ENCODE results near the gene ELFN2. TPM values are rescaled to one million over a fixed set of nuclear protein-coding genes. Genes with fewer than 3 reads are reported as not detected.
A peak's percentile ranks its signal among the peaks of the same experiment; 100 is the strongest.

ELFN2 gene
- total RNA-seq, 1 experiment from 2014 or later, result 10.0 TPM

DNA sequence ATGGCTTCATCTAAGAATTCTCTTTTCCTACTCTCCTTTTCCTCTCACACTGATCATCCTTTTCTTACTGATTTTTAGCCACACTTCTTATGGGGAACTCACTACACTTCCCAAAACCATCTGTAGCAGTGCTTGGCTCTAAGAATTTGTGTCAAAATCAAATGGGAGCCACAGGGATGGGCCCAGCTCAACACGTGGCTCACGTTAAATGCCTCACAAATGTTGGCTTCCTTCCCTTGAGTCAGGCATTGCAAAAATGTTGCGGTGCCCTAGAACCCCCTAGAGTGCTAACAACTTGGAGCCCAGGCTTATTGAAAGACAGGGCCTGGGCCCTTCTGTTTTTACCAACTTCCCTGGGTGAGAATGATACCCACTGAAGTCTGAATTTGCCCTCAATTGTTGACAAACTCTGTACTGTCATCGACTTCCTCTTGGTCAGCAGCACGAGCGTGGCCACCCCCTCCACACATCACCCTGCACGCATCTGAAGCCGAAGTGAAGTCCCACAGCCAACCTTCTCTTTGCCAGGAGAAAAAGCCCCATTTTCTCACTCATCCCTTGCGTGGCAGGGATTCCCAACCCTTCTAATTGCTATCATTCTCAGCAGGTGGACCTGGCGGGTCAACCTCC, 69.7 kb downstream of the ELFN2 start:
- TF ChIP-seq, protein P1, sequence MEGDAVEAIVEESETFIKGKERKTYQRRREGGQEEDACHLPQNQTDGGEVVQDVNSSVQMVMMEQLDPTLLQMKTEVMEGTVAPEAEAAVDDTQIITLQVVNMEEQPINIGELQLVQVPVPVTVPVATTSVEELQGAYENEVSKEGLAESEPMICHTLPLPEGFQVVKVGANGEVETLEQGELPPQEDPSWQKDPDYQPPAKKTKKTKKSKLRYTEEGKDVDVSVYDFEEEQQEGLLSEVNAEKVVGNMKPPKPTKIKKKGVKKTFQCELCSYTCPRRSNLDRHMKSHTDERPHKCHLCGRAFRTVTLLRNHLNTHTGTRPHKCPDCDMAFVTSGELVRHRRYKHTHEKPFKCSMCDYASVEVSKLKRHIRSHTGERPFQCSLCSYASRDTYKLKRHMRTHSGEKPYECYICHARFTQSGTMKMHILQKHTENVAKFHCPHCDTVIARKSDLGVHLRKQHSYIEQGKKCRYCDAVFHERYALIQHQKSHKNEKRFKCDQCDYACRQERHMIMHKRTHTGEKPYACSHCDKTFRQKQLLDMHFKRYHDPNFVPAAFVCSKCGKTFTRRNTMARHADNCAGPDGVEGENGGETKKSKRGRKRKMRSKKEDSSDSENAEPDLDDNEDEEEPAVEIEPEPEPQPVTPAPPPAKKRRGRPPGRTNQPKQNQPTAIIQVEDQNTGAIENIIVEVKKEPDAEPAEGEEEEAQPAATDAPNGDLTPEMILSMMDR (conservative IDR thresholded peaks at IDR 0.05; ENCODE audit: low read depth, low read length), result no peak
- ATAC-seq (no peak), DNase-seq (no peak)
- CTCF ChIA-PET, result no interaction called here
- H3K9me3 ChIP-seq (ENCODE audit: low read length), result no peaks in the 10 kb centered on the region
- H3K4me3 ChIP-seq (ENCODE audit: low read length), result no peak overlapping the region
- H3K27me3 ChIP-seq (ENCODE audit: low read length), result no peaks in the 10 kb centered on the region
- no peak overlapping the region for H3K9ac ChIP-seq (ENCODE audit: low read length)
- POLR2A ChIA-PET (ENCODE audit: unreplicated experiment), result no interaction called here
- H3F3A ChIP-seq (ENCODE audit: low read length, unreplicated experiment), result no peaks in the 10 kb centered on the region
- no peaks in the 10 kb centered on the region for H3K36me3 ChIP-seq (ENCODE audit: low read depth, low read length)
- no peak overlapping the region for H3K27ac ChIP-seq (ENCODE audit: low read length)
- BruUV-seq (replicated peaks), result no TSS peak
- no peaks in the 10 kb centered on the region for H3K9me2 ChIP-seq (replicated peaks; ENCODE audit: low read length)
- no peaks in the 10 kb centered on the region for H4K20me1 ChIP-seq (ENCODE audit: low read length)
- H3K4me1 ChIP-seq (ENCODE audit: insufficient read depth, low read length), result no peaks in the 10 kb centered on the region
- no peaks in the 10 kb centered on the region for H3K79me2 ChIP-seq (ENCODE audit: low read length)
- intact Hi-C loops (cut with micrococcal nuclease), result no loop called here
- no peak overlapping the region for H2AFZ ChIP-seq (ENCODE audit: low read length)
- no peak overlapping the region for H3K4me2 ChIP-seq (ENCODE audit: low read length)

DNA sequence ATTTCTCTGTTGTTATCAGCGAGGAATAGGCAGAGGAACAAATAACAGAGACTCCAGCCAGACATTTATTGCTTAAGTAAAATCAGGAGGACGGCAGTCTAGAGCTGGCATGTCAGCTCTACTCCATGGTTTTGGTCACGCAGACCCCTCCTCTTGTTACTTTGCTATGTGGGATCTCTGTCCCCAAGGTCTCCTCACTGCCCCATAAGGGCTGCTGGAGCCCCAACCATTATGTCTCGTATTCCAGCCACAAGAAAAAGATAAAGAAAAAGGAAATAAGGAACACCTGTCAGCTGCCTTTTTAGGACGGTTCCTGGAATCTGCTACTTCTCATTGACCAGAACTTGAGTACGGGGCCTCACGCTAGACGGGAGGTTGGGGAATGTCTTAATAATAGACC, 70.4 kb downstream of the ELFN2 start:
- Histone ChIP-seq H3K9ac (ENCODE audit: low read length) (no peak overlapping the region), H3K4me1 (ENCODE audit: insufficient read depth, low read length) (no peaks in the 10 kb centered on the region), H3F3A (ENCODE audit: low read length, unreplicated experiment) (no peaks in the 10 kb centered on the region), H3K36me3 (ENCODE audit: low read depth, low read length) (no peaks in the 10 kb centered on the region), H3K79me2 (ENCODE audit: low read length) (no peaks in the 10 kb centered on the region), H4K20me1 (ENCODE audit: low read length) (no peaks in the 10 kb centered on the region), H3K27me3 (ENCODE audit: low read length) (no peaks in the 10 kb centered on the region), H2AFZ (ENCODE audit: low read length) (no peak overlapping the region), H3K4me3 (ENCODE audit: low read length) (no peak overlapping the region), H3K9me3 (ENCODE audit: low read length) (no peaks in the 10 kb centered on the region), H3K27ac (ENCODE audit: low read length) (no peak overlapping the region), H3K4me2 (ENCODE audit: low read length) (no peak overlapping the region), H3K9me2 (replicated peaks; ENCODE audit: low read length) (no peaks in the 10 kb centered on the region)
- ATAC-seq, result no peak
- POLR2A ChIA-PET (ENCODE audit: unreplicated experiment), result no interaction called here
- TF ChIP-seq EZH2 (IDR thresholded peaks at IDR 0.05; ENCODE audit: low read length, unreplicated experiment) (no peak), EZH2phosphoT487 (IDR thresholded peaks at IDR 0.05; ENCODE audit: borderline replicate concordance, low read length) (no peak)
- TF ChIP-seq, protein P1 (conservative IDR thresholded peaks at IDR 0.05; ENCODE audit: low read depth, low read length), result no peak
- no TSS peak for BruUV-seq (replicated peaks)
- intact Hi-C loops (cut with micrococcal nuclease), result no loop called here
- peak; percentile 0 for DNase-seq
- CTCF ChIA-PET, result no interaction called here

DNA sequence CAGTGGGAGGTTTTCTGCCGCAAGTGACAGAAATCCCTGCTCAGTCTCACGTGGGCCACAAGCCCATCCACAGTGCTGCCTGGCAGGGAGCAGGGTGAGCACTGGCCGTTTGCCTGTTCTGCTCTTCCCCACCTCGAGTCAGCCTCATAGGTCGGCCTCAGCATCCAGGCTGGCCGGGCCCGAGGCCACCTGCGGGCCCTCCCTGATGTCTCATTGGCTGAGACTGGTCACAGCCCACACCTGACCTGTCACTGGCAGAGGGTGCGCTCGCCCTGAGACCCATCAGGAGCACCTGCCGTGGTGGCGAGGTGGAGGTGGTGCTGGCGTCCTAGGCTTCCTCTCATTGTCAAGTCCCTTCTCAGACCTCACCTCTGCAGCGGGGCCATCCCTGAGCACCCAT, 72.1 kb downstream of the ELFN2 start:
- intact Hi-C loops (cut with micrococcal nuclease), result no loop called here
- Histone ChIP-seq H3K36me3 (ENCODE audit: low read depth, low read length) (no peaks in the 10 kb centered on the region), H3K4me3 (ENCODE audit: low read length) (no peak overlapping the region), H3K9me2 (replicated peaks; ENCODE audit: low read length) (no peaks in the 10 kb centered on the region), H3K79me2 (ENCODE audit: low read length) (no peaks in the 10 kb centered on the region), H3K9me3 (ENCODE audit: low read length) (no peaks in the 10 kb centered on the region), H3K4me1 (ENCODE audit: insufficient read depth, low read length) (no peaks in the 10 kb centered on the region), H3K27ac (ENCODE audit: low read length) (no peak overlapping the region), H3K4me2 (ENCODE audit: low read length) (no peak overlapping the region), H3K27me3 (ENCODE audit: low read length) (no peaks in the 10 kb centered on the region), H3K9ac (ENCODE audit: low read length) (no peak overlapping the region), H3F3A (ENCODE audit: low read length, unreplicated experiment) (no peaks in the 10 kb centered on the region), H4K20me1 (ENCODE audit: low read length) (no peaks in the 10 kb centered on the region), H2AFZ (ENCODE audit: low read length) (no peak overlapping the region)
- ChIA-PET POLR2A (ENCODE audit: unreplicated experiment) (no interaction called here), CTCF (no interaction called here)
- no TSS peak for BruUV-seq (replicated peaks)
- no peak for TF ChIP-seq EZH2 (IDR thresholded peaks at IDR 0.05; ENCODE audit: low read length, unreplicated experiment)
- DNase-seq, result no peak
- ATAC-seq, result no peak
